GM20000 (cell line): ENCODE measurements around the gene LUZP1.

Experiments
- DNase-seq: peaks from one replicate; pipeline ENCODE4 v3.0.0; 2012; ENCODE audit warnings: low spot score
- CTCF ChIP-seq: IDR thresholded peaks from 2 replicates; pipeline ENCODE4 v1.5.1; 2012; ENCODE audit warnings: mild to moderate bottlenecking, control low read depth; ENCODE audit errors: extremely low read depth, missing control alignments

The LUZP1 gene

GRCh38 chr1:23080885-23081284, 87.8 kb downstream of the LUZP1 start:
- DNase-seq: no peak
- TF ChIP-seq CTCF: no peak

GRCh38 chr1:23079025-23079424, 89.6 kb downstream of the LUZP1 start:
- no peak for DNase-seq
- TF ChIP-seq CTCF: no peak

- no peak for TF ChIP-seq CTCF
- DNase-seq: no peak
Measured at GRCh38 chr1:23074012-23074411, 94.6 kb downstream of the LUZP1 start.

DNA sequence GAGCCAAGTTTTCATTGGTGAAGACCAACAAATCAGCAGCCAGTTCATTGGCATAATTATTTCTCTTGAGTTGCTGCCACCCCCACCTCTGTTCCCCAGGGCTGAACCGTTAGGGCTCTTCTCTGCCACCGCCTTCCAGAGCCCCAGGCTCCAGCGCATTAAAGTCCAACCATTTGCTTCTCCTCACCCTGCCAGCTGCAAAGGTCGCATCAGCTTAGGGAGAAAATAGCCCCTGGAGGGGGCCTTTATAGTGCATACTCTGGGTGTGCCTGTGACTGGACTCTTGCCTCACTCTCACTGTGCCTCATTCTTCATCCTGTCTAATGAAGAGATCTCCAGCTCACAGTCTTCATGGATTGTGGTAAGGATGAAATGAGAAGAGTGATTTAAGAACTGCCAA, 99.0 kb downstream of the LUZP1 start:
- no peak for TF ChIP-seq CTCF
- no peak for DNase-seq

DNA sequence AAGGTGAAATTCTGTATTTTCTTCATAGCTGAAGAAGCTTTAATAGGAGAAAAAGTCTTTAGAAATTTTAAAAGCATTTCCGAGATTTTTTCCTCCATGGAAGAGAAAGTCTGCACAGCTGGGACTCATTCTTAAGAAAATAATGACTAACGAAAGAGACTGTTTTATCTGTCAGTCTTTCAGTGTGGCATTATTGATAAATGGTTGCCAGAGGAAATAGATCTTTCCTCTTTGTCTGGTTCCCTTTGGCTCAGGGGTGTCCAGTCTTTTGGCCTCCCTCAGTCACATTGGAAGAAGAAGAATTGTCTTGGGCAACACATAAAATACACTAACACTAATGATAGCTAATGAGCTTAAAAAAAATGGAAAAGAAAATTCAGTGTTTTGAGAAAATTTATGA, 99.5 kb downstream of the LUZP1 start:
- no peak for DNase-seq
- no peak for TF ChIP-seq CTCF

DNA sequence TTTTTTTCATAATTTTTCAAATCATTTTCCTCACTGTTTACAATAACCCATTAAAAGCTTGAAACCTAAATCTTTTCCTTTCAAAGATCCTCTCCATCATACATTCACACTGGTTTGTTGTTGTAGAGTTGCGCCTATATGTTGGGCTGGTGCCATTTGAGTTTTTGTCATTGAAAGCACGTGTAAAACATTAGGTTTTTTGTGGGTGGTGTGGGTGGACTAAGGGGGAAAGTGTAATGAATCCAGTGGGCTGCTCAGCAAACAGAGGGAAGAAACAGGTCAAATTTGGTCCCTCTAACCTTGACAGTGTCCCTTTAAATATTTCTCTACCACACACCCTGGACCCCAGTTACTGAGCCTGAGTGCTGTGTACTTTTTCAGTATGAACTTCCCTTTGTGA, 102.6 kb downstream of the LUZP1 start:
- TF ChIP-seq CTCF: no peak
- DNase-seq: no peak

DNA sequence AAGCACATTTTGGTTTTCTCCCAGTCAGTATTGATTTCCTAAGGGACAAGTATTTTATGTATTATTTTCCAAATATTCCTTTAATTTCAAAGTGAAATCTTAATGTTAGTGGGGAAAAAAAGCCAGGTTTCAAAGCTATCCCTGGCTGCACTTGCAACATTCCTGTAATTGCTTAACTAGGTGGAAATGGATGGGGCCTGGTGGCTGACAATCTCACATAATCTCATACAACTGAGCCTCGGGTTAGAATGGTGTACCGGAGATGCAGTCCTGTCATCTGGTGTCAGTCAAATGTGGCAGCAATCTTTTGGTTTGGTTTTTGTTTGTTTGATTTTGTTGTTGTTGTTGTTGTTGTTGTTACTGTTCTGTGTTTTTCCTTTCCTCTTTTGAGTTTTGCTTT, 103.3 kb downstream of the LUZP1 start:
- DNase-seq: no peak
- TF ChIP-seq CTCF: no peak

DNA sequence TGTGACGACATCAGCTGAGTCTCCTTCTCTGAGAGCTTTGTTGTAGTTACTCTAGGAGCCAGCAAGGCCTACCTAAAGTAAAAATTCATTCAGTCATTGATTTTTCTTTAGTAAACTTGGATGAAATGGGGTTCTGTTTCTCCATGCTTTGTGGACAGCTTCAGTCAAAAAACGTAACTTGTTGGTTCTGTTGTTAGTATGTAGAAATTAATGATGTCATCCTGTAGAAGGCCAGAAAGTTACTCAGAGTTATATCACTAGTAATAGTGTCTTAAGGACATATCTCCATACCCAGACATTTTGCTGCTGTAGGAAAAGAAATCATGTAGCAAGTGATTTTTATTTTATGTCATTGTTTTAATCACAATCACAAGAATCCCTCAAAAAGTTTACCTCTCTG, 106.4 kb downstream of the LUZP1 start:
- no peak for TF ChIP-seq CTCF
- no peak for DNase-seq
